ENCODE data around the gene UCK2. TPM values are rescaled to one million over a fixed set of nuclear protein-coding genes. Genes with fewer than 3 reads are reported as not detected.

UCK2 gene
- total and polyA plus RNA-seq, 2 experiments from 2014 or later = 101 to 149 TPM

GRCh38 chr1:165904948-165905347 lies 77.5 kb downstream of the UCK2 start (continued):
- no peak for TF ChIP-seq CTCF (conservative IDR thresholded peaks at IDR 0.05; ENCODE audit: low read depth in 2 of 2)
- no peak for TF ChIP-seq STAT1 (IDR thresholded peaks at IDR 0.05; ENCODE audit: unreplicated experiment)
- TF ChIP-seq EZH2phosphoT487 (IDR thresholded peaks at IDR 0.05; ENCODE audit: unreplicated experiment) = no peak
- no peak for TF ChIP-seq JUNB (IDR thresholded peaks at IDR 0.05; ENCODE audit: unreplicated experiment)

- no peak for DNase-seq (ENCODE audit: low spot score)
- H3K27me3 Mint-ChIP-seq (ENCODE audit: insufficient read depth, low read depth, poor library complexity) = peaks cover 9% of the 10 kb centered on the region
- ATAC-seq = no peak
- TF ChIP-seq EZH2 (IDR thresholded peaks at IDR 0.05; ENCODE audit: low read depth, unreplicated experiment) = no peak
- no peak for TF ChIP-seq ZNF114 (CRISPR knock-in tag; IDR thresholded peaks at IDR 0.05)
- no peak for TF ChIP-seq NANOG (IDR thresholded peaks at IDR 0.05; ENCODE audit: borderline replicate concordance)
- TF ChIP-seq STAT1 (IDR thresholded peaks at IDR 0.05; ENCODE audit: unreplicated experiment) = no peak
- TF ChIP-seq CREB1 (CRISPR knock-in tag; IDR thresholded peaks at IDR 0.05; ENCODE audit: low read depth) = no peak
- TF ChIP-seq ZNF331 (CRISPR knock-in tag; IDR thresholded peaks at IDR 0.05; ENCODE audit: low read depth) = no peak
- TF ChIP-seq, protein P1, sequence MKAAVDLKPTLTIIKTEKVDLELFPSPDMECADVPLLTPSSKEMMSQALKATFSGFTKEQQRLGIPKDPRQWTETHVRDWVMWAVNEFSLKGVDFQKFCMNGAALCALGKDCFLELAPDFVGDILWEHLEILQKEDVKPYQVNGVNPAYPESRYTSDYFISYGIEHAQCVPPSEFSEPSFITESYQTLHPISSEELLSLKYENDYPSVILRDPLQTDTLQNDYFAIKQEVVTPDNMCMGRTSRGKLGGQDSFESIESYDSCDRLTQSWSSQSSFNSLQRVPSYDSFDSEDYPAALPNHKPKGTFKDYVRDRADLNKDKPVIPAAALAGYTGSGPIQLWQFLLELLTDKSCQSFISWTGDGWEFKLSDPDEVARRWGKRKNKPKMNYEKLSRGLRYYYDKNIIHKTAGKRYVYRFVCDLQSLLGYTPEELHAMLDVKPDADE (IDR thresholded peaks at IDR 0.05) = no peak
- no peak for TF ChIP-seq ZNF462 (CRISPR knock-in tag; IDR thresholded peaks at IDR 0.05)
- no peak for TF ChIP-seq REST (IDR thresholded peaks at IDR 0.05; ENCODE audit: unreplicated experiment)
- TF ChIP-seq EZH2phosphoT487 (IDR thresholded peaks at IDR 0.05; ENCODE audit: unreplicated experiment) = no peak
- TF ChIP-seq JUNB (IDR thresholded peaks at IDR 0.05; ENCODE audit: unreplicated experiment) = no peak
Measured at GRCh38 chr1:165905853-165906252, 78.4 kb downstream of the UCK2 start.

More at GRCh38 chr1:165905853-165906252, 78.4 kb downstream of the UCK2 start:
- H3K79me2 ChIP-seq (replicated peaks; ENCODE audit: insufficient read depth) = peaks cover 38% of the 10 kb centered on the region
- no peak overlapping the region for H3K27ac ChIP-seq (ENCODE audit: low read depth)
- H2AFZ ChIP-seq = no peak overlapping the region
- peaks cover 46% of the 10 kb centered on the region for H3K36me3 ChIP-seq (ENCODE audit: insufficient read depth)
- H3K27me3 ChIP-seq (ENCODE audit: insufficient read depth) = no peaks in the 10 kb centered on the region
- no peaks in the 10 kb centered on the region for H3F3A ChIP-seq (replicated peaks; ENCODE audit: low read depth)
- H3K4me2 ChIP-seq = no peak overlapping the region
- H4K20me1 ChIP-seq (replicated peaks; ENCODE audit: insufficient read depth) = peaks cover 30% of the 10 kb centered on the region
- Mint-ChIP-seq H3K9me3 (no peaks in the 10 kb centered on the region), H3K4me3 (no peak overlapping the region), H3K4me1 (no peaks in the 10 kb centered on the region), H3K36me3 (ENCODE audit: low read depth) (peaks cover 79% of the 10 kb centered on the region), H3K27ac (no peak overlapping the region)
- H3K4me1 ChIP-seq (ENCODE audit: insufficient read depth) = no peaks in the 10 kb centered on the region
- H3K4me3 ChIP-seq = no peak overlapping the region
- no peaks in the 10 kb centered on the region for H3K9me2 ChIP-seq (ENCODE audit: insufficient read depth)
